HEK293 (cell line): ENCODE data around the gene ME3.

Experiments
- CTCF ChIP-seq: fragments of 450-650 bp; formaldehyde crosslinking; IDR thresholded peaks from 2 replicates; pipeline ENCODE4 v1.5.1; 2016; ENCODE audit warnings: missing biosample characterization, missing genetic modification characterization
- KLF17 ChIP-seq: fragments of 450-650 bp; formaldehyde crosslinking; IDR thresholded peaks from 2 replicates; pipeline ENCODE4 v1.5.1; 2016; ENCODE audit warnings: missing biosample characterization, missing genetic modification characterization
- MZF1 ChIP-seq: fragments of 450-650 bp; formaldehyde crosslinking; IDR thresholded peaks from 2 replicates; pipeline ENCODE4 v1.5.1; 2017; ENCODE audit warnings: missing biosample characterization, missing genetic modification characterization, borderline replicate concordance
- PATZ1 ChIP-seq: fragments of 450-650 bp; formaldehyde crosslinking; IDR thresholded peaks from 2 replicates; pipeline ENCODE4 v1.5.1; 2016; ENCODE audit warnings: missing biosample characterization, missing genetic modification characterization
- PRDM2 ChIP-seq: fragments of 450-650 bp; formaldehyde crosslinking; IDR thresholded peaks from 2 replicates; pipeline ENCODE4 v1.5.1; 2016; ENCODE audit warnings: missing biosample characterization, missing genetic modification characterization, borderline replicate concordance
- PRDM6 ChIP-seq: fragments of 450-650 bp; formaldehyde crosslinking; IDR thresholded peaks from 2 replicates; pipeline ENCODE4 v1.5.1; 2017; ENCODE audit warnings: missing biosample characterization, missing genetic modification characterization
- SP2 ChIP-seq: fragments of 450-650 bp; formaldehyde crosslinking; IDR thresholded peaks from 2 replicates; pipeline ENCODE4 v1.5.1; 2016; ENCODE audit warnings: missing biosample characterization, missing genetic modification characterization
- ZBTB1 ChIP-seq: fragments of 450-650 bp; formaldehyde crosslinking; IDR thresholded peaks from 2 replicates; pipeline ENCODE4 v1.5.1; 2016; ENCODE audit warnings: missing biosample characterization, missing genetic modification characterization
- ZBTB20 ChIP-seq: fragments of 450-650 bp; formaldehyde crosslinking; IDR thresholded peaks from 2 replicates; pipeline ENCODE4 v1.5.1; 2016; ENCODE audit warnings: missing biosample characterization, missing genetic modification characterization
- ZBTB8A ChIP-seq: fragments of 450-650 bp; formaldehyde crosslinking; IDR thresholded peaks from 2 replicates; pipeline ENCODE4 v1.5.1; 2016; ENCODE audit warnings: missing biosample characterization, missing genetic modification characterization
- ZFHX2 ChIP-seq: fragments of 450-650 bp; formaldehyde crosslinking; conservative IDR thresholded peaks from 2 replicates; pipeline ENCODE4 v1.5.1; 2016; ENCODE audit warnings: missing biosample characterization, missing genetic modification characterization
- ZFP41 ChIP-seq: fragments of 450-650 bp; formaldehyde crosslinking; IDR thresholded peaks from 2 replicates; pipeline ENCODE4 v1.5.1; 2016; ENCODE audit warnings: missing biosample characterization, missing genetic modification characterization, borderline replicate concordance
- ZNF18 ChIP-seq: fragments of 450-650 bp; formaldehyde crosslinking; IDR thresholded peaks from 2 replicates; pipeline ENCODE4 v1.5.1; 2016; ENCODE audit warnings: missing biosample characterization, missing genetic modification characterization
- ZNF202 ChIP-seq: fragments of 450-650 bp; formaldehyde crosslinking; IDR thresholded peaks from 2 replicates; pipeline ENCODE4 v1.5.1; 2016; ENCODE audit warnings: missing biosample characterization, missing genetic modification characterization, borderline replicate concordance
- ZNF239 ChIP-seq: fragments of 450-650 bp; formaldehyde crosslinking; IDR thresholded peaks from 2 replicates; pipeline ENCODE4 v1.5.1; 2016; ENCODE audit warnings: missing biosample characterization, missing genetic modification characterization
- ZNF302 ChIP-seq: fragments of 450-650 bp; formaldehyde crosslinking; IDR thresholded peaks from 2 replicates; pipeline ENCODE4 v1.5.1; 2016; ENCODE audit warnings: missing biosample characterization, missing genetic modification characterization, low read depth
- ZNF354C ChIP-seq: fragments of 450-650 bp; formaldehyde crosslinking; IDR thresholded peaks from 2 replicates; pipeline ENCODE4 v1.5.1; 2016; ENCODE audit warnings: missing biosample characterization, missing genetic modification characterization, low read depth, borderline replicate concordance
- ZNF37A ChIP-seq: fragments of 450-650 bp; IDR thresholded peaks from 2 replicates; pipeline ENCODE4 v1.5.1; 2018; ENCODE audit warnings: missing biosample characterization, missing genetic modification characterization
- ZNF404 ChIP-seq: fragments of 450-650 bp; formaldehyde crosslinking; IDR thresholded peaks from 2 replicates; pipeline ENCODE4 v1.5.1; 2017; ENCODE audit warnings: missing biosample characterization, missing genetic modification characterization
- ZNF549 ChIP-seq: fragments of 450-650 bp; IDR thresholded peaks from 2 replicates; pipeline ENCODE4 v1.5.1; 2018; ENCODE audit warnings: missing biosample characterization, missing genetic modification characterization, mild to moderate bottlenecking, inconsistent platforms, moderate library complexity
- ZNF558 ChIP-seq: fragments of 450-650 bp; formaldehyde crosslinking; IDR thresholded peaks from 2 replicates; pipeline ENCODE4 v1.5.1; 2016; ENCODE audit warnings: missing biosample characterization, missing genetic modification characterization
- ZNF571 ChIP-seq: fragments of 450-650 bp; formaldehyde crosslinking; IDR thresholded peaks from 2 replicates; pipeline ENCODE4 v1.5.0; 2017; ENCODE audit warnings: missing biosample characterization, missing genetic modification characterization
- ZNF600 ChIP-seq: fragments of 450-650 bp; formaldehyde crosslinking; IDR thresholded peaks from 2 replicates; pipeline ENCODE4 v1.5.1; 2016; ENCODE audit warnings: missing biosample characterization, missing genetic modification characterization
- ZNF776 ChIP-seq: fragments of 450-650 bp; formaldehyde crosslinking; IDR thresholded peaks from 2 replicates; pipeline ENCODE4 v1.5.0; 2017; ENCODE audit warnings: missing biosample characterization, missing genetic modification characterization, borderline replicate concordance
- ZSCAN16 ChIP-seq: fragments of 450-650 bp; formaldehyde crosslinking; IDR thresholded peaks from 2 replicates; pipeline ENCODE4 v1.5.1; 2016; ENCODE audit warnings: missing biosample characterization, missing genetic modification characterization

The ME3 gene

GRCh38 chr11:86483940-86484794, 188.2 kb downstream of the ME3 start (continued):
- TF ChIP-seq KLF17 (tag by site-specific recombination) (peak; percentile 70), ZNF239 (tag by site-specific recombination) (no peak), ZNF776 (tag by site-specific recombination) (no peak), MZF1 (no peak), ZSCAN16 (no peak), ZNF37A (no peak), PRDM6 (peak; percentile 77), ZBTB1 (no peak), ZNF202 (no peak), ZNF571 (tag by site-specific recombination) (no peak), CTCF (tag by site-specific recombination) (no peak), SP2 (peak; percentile 47), PATZ1 (tag by site-specific recombination) (peak; percentile 36; the same call in 1 of the 2 replicates), ZBTB8A (tag by site-specific recombination) (no peak), PRDM2 (tag by site-specific recombination) (no peak), ZNF18 (tag by site-specific recombination) (no peak), ZFP41 (no peak), ZFHX2 (tag by site-specific recombination) (peak; percentile 13; the same call in 1 of the 2 replicates), ZBTB20 (no peak), ZNF549 (tag by site-specific recombination) (no peak), ZNF558 (tag by site-specific recombination) (no peak), ZNF302 (tag by site-specific recombination) (no peak), ZNF404 (no peak), ZNF354C (tag by site-specific recombination) (no peak), ZNF600 (tag by site-specific recombination) (peak; percentile 61; the same call in 1 of the 2 replicates)
